GM21576 (cell line): ENCODE measurements around the gene F2RL1.
"Not testable (repeated sequence)": the region's sequence is repeated elsewhere in the genome, so short reads cannot be mapped to it uniquely, and the experiment has no call there.

ENCODE experiments used
- ATAC-seq: cut with Tn5 transposase; IDR thresholded peaks from one replicate; pipeline ENCODE4 v1.9.1; 2021; ENCODE audit warnings: mild to moderate bottlenecking, moderate library complexity; ENCODE audit not compliant: unreplicated experiment

The F2RL1 gene

GRCh38 chr5:76849419-76850291 lies 30.8 kb downstream of the F2RL1 start, which contains the start of gene S100Z:
Gene S100Z (plus strand): TSS chr5:76850014. CDS start chr5:76875360, 25,346 bp downstream.
- ATAC-seq: no peak

GRCh38 chr5:76850543-76851145 lies 31.8 kb downstream of the F2RL1 start:
- ATAC-seq: no peak

- no peak for ATAC-seq
Observed at GRCh38 chr5:76851728-76852369, 33.0 kb downstream of the F2RL1 start.

- ATAC-seq: no peak
Observed at GRCh38 chr5:76852772-76853171, 33.9 kb downstream of the F2RL1 start.

- ATAC-seq: not testable (repeated sequence)
Observed at GRCh38 chr5:76853741-76854140, 34.9 kb downstream of the F2RL1 start.

- ATAC-seq: no peak
Observed at GRCh38 chr5:76854644-76855043, 35.8 kb downstream of the F2RL1 start.

GRCh38 chr5:76855501-76855900 lies 36.7 kb downstream of the F2RL1 start:
- ATAC-seq: not testable (repeated sequence)

GRCh38 chr5:76855961-76856360 lies 37.1 kb downstream of the F2RL1 start:
- peak; percentile 62 for ATAC-seq

- not testable (repeated sequence) for ATAC-seq
Observed at GRCh38 chr5:76856800-76857199, 38.0 kb downstream of the F2RL1 start.

GRCh38 chr5:76859591-76860247 lies 40.9 kb downstream of the F2RL1 start:
- no peak for ATAC-seq

- no peak for ATAC-seq
Observed at GRCh38 chr5:76861612-76862011, 42.8 kb downstream of the F2RL1 start.

GRCh38 chr5:76863001-76863400 lies 44.2 kb downstream of the F2RL1 start:
- ATAC-seq: no peak

GRCh38 chr5:76866503-76866902 lies 47.7 kb downstream of the F2RL1 start:
- ATAC-seq: no peak

- ATAC-seq: no peak
Observed at GRCh38 chr5:76867038-76867437, 48.2 kb downstream of the F2RL1 start.

GRCh38 chr5:76867827-76868693 lies 49.2 kb downstream of the F2RL1 start:
- ATAC-seq: peak; percentile 69

GRCh38 chr5:76870046-76870445 lies 51.2 kb downstream of the F2RL1 start:
- no peak for ATAC-seq

GRCh38 chr5:76874088-76874581 lies 55.3 kb downstream of the F2RL1 start:
- no peak for ATAC-seq
